Measurements from ENCODE around the gene OTUD1. TPM values are rescaled to one million over a fixed set of nuclear protein-coding genes. Genes with fewer than 3 reads are reported as not detected.
A peak's percentile ranks its signal among the peaks of the same experiment; 100 is the strongest.

Gene OTUD1
- polyA plus RNA-seq, 4 donors = 4.5 to 15.5 (median 5.4) TPM

- DNase-seq = no peak
- H3K27me3 ChIP-seq (ENCODE audit: control insufficient read depth in 3 of 3, insufficient read depth in 3 of 3, low read length in 3 of 3) = no peaks in the 10 kb centered on the region
- H3K4me1 ChIP-seq (ENCODE audit: control insufficient read depth in 3 of 3, insufficient read depth in 2 of 3, low read depth in 1 of 3, low read length in 2 of 3) = peaks cover 0 to 2% (median 0%) of the 10 kb centered on the region in 3 donors
- 77 to 98% (median 79%) methylated on average over 2 of the region's 2 CpGs for WGBS, 3 donors
- no peaks in the 10 kb centered on the region for H3K9me3 ChIP-seq (ENCODE audit: control insufficient read depth in 2 of 2, insufficient read depth in 1 of 2, low read depth in 1 of 2, low read length in 1 of 2)
- H3K4me3 ChIP-seq (ENCODE audit: low read depth in 1 of 3, low read length in 3 of 3) = no peak overlapping the region
- no peaks in the 10 kb centered on the region for H3K36me3 ChIP-seq (ENCODE audit: control insufficient read depth in 3 of 3, insufficient read depth in 2 of 3, low read depth in 1 of 3, low read length in 3 of 3)
- no peak for FAIRE-seq
- no peak overlapping the region for H3K27ac ChIP-seq (ENCODE audit: low read depth in 1 of 3, low read length in 2 of 3)
These were observed 36.0 kb upstream of the OTUD1 start for GRCh38 chr10:23402856-23403255.

- no peaks in the 10 kb centered on the region for H3K27me3 ChIP-seq (ENCODE audit: control insufficient read depth in 3 of 3, insufficient read depth in 3 of 3, low read length in 3 of 3)
- WGBS, 3 donors = 67 to 70% (median 70%) methylated on average over 1 of the region's 1 CpG
- H3K4me3 ChIP-seq (ENCODE audit: low read depth in 1 of 3, low read length in 3 of 3) = no peak overlapping the region
- H3K36me3 ChIP-seq (ENCODE audit: control insufficient read depth in 3 of 3, insufficient read depth in 2 of 3, low read depth in 1 of 3, low read length in 3 of 3) = no peaks in the 10 kb centered on the region
- FAIRE-seq = no peak
- no peak overlapping the region for H3K27ac ChIP-seq (ENCODE audit: low read depth in 1 of 3, low read length in 2 of 3)
- H3K4me1 ChIP-seq (ENCODE audit: control insufficient read depth in 3 of 3, insufficient read depth in 2 of 3, low read depth in 1 of 3, low read length in 2 of 3) = no peaks in the 10 kb centered on the region
- no peak for DNase-seq
- H3K9me3 ChIP-seq (ENCODE audit: control insufficient read depth in 2 of 2, insufficient read depth in 1 of 2, low read depth in 1 of 2, low read length in 1 of 2) = no peaks in the 10 kb centered on the region
These were observed 35.6 kb upstream of the OTUD1 start for GRCh38 chr10:23403278-23403677.

GRCh38 chr10:23403719-23404118, 35.2 kb upstream of the OTUD1 start:
- DNase-seq = no peak
- 90 to 95% (median 91%) methylated on average over 3 of the region's 3 CpGs for WGBS, 3 donors
- Histone ChIP-seq H3K27me3 (ENCODE audit: control insufficient read depth in 3 of 3, insufficient read depth in 3 of 3, low read length in 3 of 3) (no peaks in the 10 kb centered on the region), H3K9me3 (ENCODE audit: control insufficient read depth in 2 of 2, insufficient read depth in 1 of 2, low read depth in 1 of 2, low read length in 1 of 2) (no peaks in the 10 kb centered on the region), H3K4me1 (ENCODE audit: control insufficient read depth in 3 of 3, insufficient read depth in 2 of 3, low read depth in 1 of 3, low read length in 2 of 3) (no peaks in the 10 kb centered on the region), H3K4me3 (ENCODE audit: low read depth in 1 of 3, low read length in 3 of 3) (no peak overlapping the region), H3K27ac (ENCODE audit: low read depth in 1 of 3, low read length in 2 of 3) (no peak overlapping the region), H3K36me3 (ENCODE audit: control insufficient read depth in 3 of 3, insufficient read depth in 2 of 3, low read depth in 1 of 3, low read length in 3 of 3) (no peaks in the 10 kb centered on the region)
- FAIRE-seq = no peak

GRCh38 chr10:23404461-23404980, 34.4 kb upstream of the OTUD1 start:
- Histone ChIP-seq H3K4me1 (ENCODE audit: control insufficient read depth in 3 of 3, insufficient read depth in 2 of 3, low read depth in 1 of 3, low read length in 2 of 3) (no peaks in the 10 kb centered on the region), H3K27me3 (ENCODE audit: control insufficient read depth in 3 of 3, insufficient read depth in 3 of 3, low read length in 3 of 3) (no peaks in the 10 kb centered on the region), H3K27ac (ENCODE audit: low read depth in 1 of 3, low read length in 2 of 3) (no peak overlapping the region), H3K4me3 (ENCODE audit: low read depth in 1 of 3, low read length in 3 of 3) (no peak overlapping the region), H3K36me3 (ENCODE audit: control insufficient read depth in 3 of 3, insufficient read depth in 2 of 3, low read depth in 1 of 3, low read length in 3 of 3) (no peaks in the 10 kb centered on the region), H3K9me3 (ENCODE audit: control insufficient read depth in 2 of 2, insufficient read depth in 1 of 2, low read depth in 1 of 2, low read length in 1 of 2) (no peaks in the 10 kb centered on the region)
- no peak for FAIRE-seq
- no peak for DNase-seq
- 86 to 96% (median 91%) methylated on average over 5 of the region's 5 CpGs for WGBS, 3 donors

GRCh38 chr10:23405540-23405939, 33.3 kb upstream of the OTUD1 start:
- DNase-seq (peak in 1 of 2 donors; percentile 6), FAIRE-seq (no peak)
- Histone ChIP-seq H3K27me3 (ENCODE audit: control insufficient read depth in 3 of 3, insufficient read depth in 3 of 3, low read length in 3 of 3) (no peaks in the 10 kb centered on the region), H3K27ac (ENCODE audit: low read depth in 1 of 3, low read length in 2 of 3) (no peak overlapping the region), H3K4me1 (ENCODE audit: control insufficient read depth in 3 of 3, insufficient read depth in 2 of 3, low read depth in 1 of 3, low read length in 2 of 3) (no peaks in the 10 kb centered on the region), H3K36me3 (ENCODE audit: control insufficient read depth in 3 of 3, insufficient read depth in 2 of 3, low read depth in 1 of 3, low read length in 3 of 3) (no peaks in the 10 kb centered on the region), H3K9me3 (ENCODE audit: control insufficient read depth in 2 of 2, insufficient read depth in 1 of 2, low read depth in 1 of 2, low read length in 1 of 2) (no peaks in the 10 kb centered on the region), H3K4me3 (ENCODE audit: low read depth in 1 of 3, low read length in 3 of 3) (no peak overlapping the region)
- WGBS, 3 donors = 68 to 76% (median 70%) methylated on average over 3 of the region's 3 CpGs

DNA sequence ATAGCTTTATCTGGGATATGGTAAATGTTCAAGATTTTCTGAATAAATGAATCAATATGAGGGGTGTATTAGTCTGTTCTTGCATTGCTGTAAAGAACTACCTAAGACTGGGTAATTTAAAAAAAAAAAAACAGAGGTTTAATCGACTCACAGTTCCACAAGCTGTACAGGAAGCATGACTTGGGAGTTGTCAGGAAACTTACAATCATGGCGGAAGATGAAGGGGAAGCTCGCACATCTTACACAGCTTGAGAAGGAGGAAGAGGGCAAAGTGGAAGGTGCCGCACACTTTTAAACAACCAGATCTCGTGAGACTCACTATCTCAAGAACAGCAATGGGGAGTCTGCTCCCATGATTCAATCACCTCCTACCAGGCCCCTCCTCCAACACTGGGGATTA, 32.5 kb upstream of the OTUD1 start:
- WGBS, 3 donors = 77 to 86% (median 83%) methylated on average over 5 of the region's 5 CpGs
- Histone ChIP-seq H3K36me3 (ENCODE audit: control insufficient read depth in 3 of 3, insufficient read depth in 2 of 3, low read depth in 1 of 3, low read length in 3 of 3) (no peaks in the 10 kb centered on the region), H3K4me1 (ENCODE audit: control insufficient read depth in 3 of 3, insufficient read depth in 2 of 3, low read depth in 1 of 3, low read length in 2 of 3) (no peaks in the 10 kb centered on the region), H3K9me3 (ENCODE audit: control insufficient read depth in 2 of 2, insufficient read depth in 1 of 2, low read depth in 1 of 2, low read length in 1 of 2) (no peaks in the 10 kb centered on the region), H3K4me3 (ENCODE audit: low read depth in 1 of 3, low read length in 3 of 3) (no peak overlapping the region), H3K27ac (ENCODE audit: low read depth in 1 of 3, low read length in 2 of 3) (no peak overlapping the region), H3K27me3 (ENCODE audit: control insufficient read depth in 3 of 3, insufficient read depth in 3 of 3, low read length in 3 of 3) (no peaks in the 10 kb centered on the region)
- no peak for DNase-seq
- no peak for FAIRE-seq

DNA sequence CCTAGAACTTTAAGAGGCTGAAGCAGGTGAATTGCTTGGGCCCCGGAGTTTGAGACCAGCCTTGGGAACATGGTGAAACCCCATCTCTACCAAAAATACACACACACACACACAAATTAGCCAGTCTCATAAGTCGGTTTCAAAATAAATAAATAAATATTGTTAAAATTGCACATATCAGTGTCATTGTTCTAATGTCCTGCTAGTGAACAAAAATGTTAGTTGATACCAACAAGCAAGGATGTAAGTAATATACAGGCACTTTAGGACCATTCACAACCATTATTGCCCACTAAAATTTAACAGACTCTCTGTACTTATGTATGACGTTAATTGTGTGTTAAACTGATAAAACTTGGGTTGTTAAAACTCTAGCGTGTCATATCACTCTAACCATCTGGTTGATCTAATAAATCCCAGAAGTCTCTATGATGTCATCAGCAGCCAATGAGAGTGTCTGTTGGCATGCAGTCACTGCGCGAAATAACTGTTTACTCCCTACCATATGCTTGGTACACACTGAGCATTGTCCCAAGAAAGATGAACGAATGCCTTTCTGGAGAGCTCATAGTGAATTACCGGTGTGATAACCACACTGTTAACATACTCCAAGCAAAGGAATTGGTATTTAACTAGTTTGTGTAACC, 30.4 kb upstream of the OTUD1 start:
- Histone ChIP-seq H3K27me3 (ENCODE audit: control insufficient read depth in 3 of 3, insufficient read depth in 3 of 3, low read length in 3 of 3) (no peaks in the 10 kb centered on the region), H3K4me1 (ENCODE audit: control insufficient read depth in 3 of 3, insufficient read depth in 2 of 3, low read depth in 1 of 3, low read length in 2 of 3) (no peaks in the 10 kb centered on the region), H3K27ac (ENCODE audit: low read depth in 1 of 3, low read length in 2 of 3) (no peak overlapping the region), H3K36me3 (ENCODE audit: control insufficient read depth in 3 of 3, insufficient read depth in 2 of 3, low read depth in 1 of 3, low read length in 3 of 3) (no peaks in the 10 kb centered on the region), H3K4me3 (ENCODE audit: low read depth in 1 of 3, low read length in 3 of 3) (no peak overlapping the region), H3K9me3 (ENCODE audit: control insufficient read depth in 2 of 2, insufficient read depth in 1 of 2, low read depth in 1 of 2, low read length in 1 of 2) (no peaks in the 10 kb centered on the region)
- 58 to 71% (median 69%) methylated on average over 8 of the region's 8 CpGs for WGBS, 3 donors
- FAIRE-seq (no peak), DNase-seq (no peak)

GRCh38 chr10:23412223-23412622, 26.7 kb upstream of the OTUD1 start:
- 52 to 83% (median 74%) methylated on average over 2 of the region's 2 CpGs for WGBS, 3 donors
- Histone ChIP-seq H3K27me3 (ENCODE audit: control insufficient read depth in 3 of 3, insufficient read depth in 3 of 3, low read length in 3 of 3) (no peaks in the 10 kb centered on the region), H3K27ac (ENCODE audit: low read depth in 1 of 3, low read length in 2 of 3) (no peak overlapping the region)

DNA sequence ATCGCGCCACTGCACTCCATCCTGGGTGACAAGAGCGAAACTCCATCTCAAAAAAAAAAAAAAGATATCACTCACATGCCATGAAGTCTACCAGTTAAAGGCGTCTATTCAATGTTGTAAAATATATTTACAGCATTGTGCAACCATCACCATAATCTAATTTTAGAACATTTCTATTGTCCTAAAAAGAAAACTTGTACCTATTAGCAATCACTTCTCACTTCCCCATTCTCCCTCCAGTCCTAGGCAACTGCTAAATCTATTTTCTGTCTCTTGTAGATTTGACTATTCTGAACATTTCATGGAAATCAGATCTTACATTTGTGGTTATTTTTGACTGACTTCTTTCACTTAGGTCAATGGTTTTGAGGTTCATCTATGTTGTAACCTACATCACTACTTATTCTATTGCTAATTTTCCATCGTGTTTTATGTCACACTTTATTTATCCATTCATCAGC, 25.2 kb upstream of the OTUD1 start:
- DNase-seq = no peak
- Histone ChIP-seq H3K27me3 (ENCODE audit: control insufficient read depth in 3 of 3, insufficient read depth in 3 of 3, low read length in 3 of 3) (no peaks in the 10 kb centered on the region), H3K27ac (ENCODE audit: low read depth in 1 of 3, low read length in 2 of 3) (no peak overlapping the region), H3K36me3 (ENCODE audit: control insufficient read depth in 3 of 3, insufficient read depth in 2 of 3, low read depth in 1 of 3, low read length in 3 of 3) (no peaks in the 10 kb centered on the region), H3K4me3 (ENCODE audit: low read depth in 1 of 3, low read length in 3 of 3) (no peak overlapping the region), H3K4me1 (ENCODE audit: control insufficient read depth in 3 of 3, insufficient read depth in 2 of 3, low read depth in 1 of 3, low read length in 2 of 3) (no peaks in the 10 kb centered on the region), H3K9me3 (ENCODE audit: control insufficient read depth in 2 of 2, insufficient read depth in 1 of 2, low read depth in 1 of 2, low read length in 1 of 2) (no peaks in the 10 kb centered on the region)
- 60 to 77% (median 71%) methylated on average over 5 of the region's 5 CpGs for WGBS, 3 donors
- no peak for FAIRE-seq

More at GRCh38 chr10:23412223-23412622, 26.7 kb upstream of the OTUD1 start:
- H3K4me3 ChIP-seq (ENCODE audit: low read depth in 1 of 3, low read length in 3 of 3) = no peak overlapping the region
- DNase-seq (no peak), FAIRE-seq (no peak)
- no peaks in the 10 kb centered on the region for H3K36me3 ChIP-seq (ENCODE audit: control insufficient read depth in 3 of 3, insufficient read depth in 2 of 3, low read depth in 1 of 3, low read length in 3 of 3)
- H3K4me1 ChIP-seq (ENCODE audit: control insufficient read depth in 3 of 3, insufficient read depth in 2 of 3, low read depth in 1 of 3, low read length in 2 of 3) = no peaks in the 10 kb centered on the region
- H3K9me3 ChIP-seq (ENCODE audit: control insufficient read depth in 2 of 2, insufficient read depth in 1 of 2, low read depth in 1 of 2, low read length in 1 of 2) = no peaks in the 10 kb centered on the region
